ENCODE data around the gene HACE1. TPM values are rescaled to one million over a fixed set of nuclear protein-coding genes. Genes with fewer than 3 reads are reported as not detected.
"Not testable (repeated sequence)": the region's sequence is repeated elsewhere in the genome, so short reads cannot be mapped to it uniquely, and the experiment has no call there.

Gene HACE1
- polyA plus RNA-seq (2013, experiment 1 of 2) = 15.9 TPM
- polyA plus RNA-seq (2013, experiment 2 of 2) = 15.6 TPM

- Histone ChIP-seq H3K27ac (ENCODE audit: low read depth, low read length, severe bottlenecking) (peak within 1 kb of the TSS; percentile 64), H3K4me1 (ENCODE audit: control insufficient read depth, insufficient read depth, low read length, poor library complexity, severe bottlenecking) (no peaks in the 10 kb centered on the region), H3K9me3 (ENCODE audit: control insufficient read depth, low read length) (no peaks in the 10 kb centered on the region), H3K4me3 (ENCODE audit: extremely low read depth, insufficient read depth, low read length, poor library complexity, severe bottlenecking) (peak within 1 kb of the TSS; percentile 77), H3K36me3 (ENCODE audit: control insufficient read depth, insufficient read depth, low read length) (peaks cover 9% of the 10 kb centered on the region)
- 0 to 1% methylated on average over 76 to 82 of the region's 89 CpGs for WGBS, 2 experiments (ENCODE audit: insufficient coverage in 2 of 2)
These were observed at the start of gene HACE1 for GRCh38 chr6:104859225-104860146. TSS of gene HACE1 (minus strand) at chr6:104859919. CDS start at chr6:104859642, 277 bp downstream.

GRCh38 chr6:104908888-104909525, 49.3 kb upstream of the HACE1 start:
- Histone ChIP-seq H3K4me1 (ENCODE audit: control insufficient read depth, insufficient read depth, low read length, poor library complexity, severe bottlenecking) (peaks cover 8% of the 10 kb centered on the region), H3K27ac (ENCODE audit: low read depth, low read length, severe bottlenecking) (no peak overlapping the region), H3K9me3 (ENCODE audit: control insufficient read depth, low read length) (no peaks in the 10 kb centered on the region), H3K4me3 (ENCODE audit: extremely low read depth, insufficient read depth, low read length, poor library complexity, severe bottlenecking) (no peak overlapping the region), H3K36me3 (ENCODE audit: control insufficient read depth, insufficient read depth, low read length) (no peaks in the 10 kb centered on the region)
- 100% methylated on average over 1 of the region's 2 CpGs; no CpG with 5 or more reads in 1 of the 2 experiments for WGBS, 2 experiments (ENCODE audit: insufficient coverage in 2 of 2)

GRCh38 chr6:104908031-104908887, 48.5 kb upstream of the HACE1 start:
- no peak overlapping the region for H3K4me3 ChIP-seq (ENCODE audit: extremely low read depth, insufficient read depth, low read length, poor library complexity, severe bottlenecking)
- H3K36me3 ChIP-seq (ENCODE audit: control insufficient read depth, insufficient read depth, low read length) = no peaks in the 10 kb centered on the region
- peaks cover 8% of the 10 kb centered on the region for H3K4me1 ChIP-seq (ENCODE audit: control insufficient read depth, insufficient read depth, low read length, poor library complexity, severe bottlenecking)
- 90 to 96% methylated on average over 5 to 6 of the region's 6 CpGs for whole genome bisulfite sequencing, 2 experiments (ENCODE audit: insufficient coverage in 2 of 2)
- H3K9me3 ChIP-seq (ENCODE audit: control insufficient read depth, low read length) = no peaks in the 10 kb centered on the region
- H3K27ac ChIP-seq (ENCODE audit: low read depth, low read length, severe bottlenecking) = no peak overlapping the region

GRCh38 chr6:104898893-104899292, 39.2 kb upstream of the HACE1 start:
- H3K4me3 ChIP-seq (ENCODE audit: extremely low read depth, insufficient read depth, low read length, poor library complexity, severe bottlenecking); H3K9me3 ChIP-seq (ENCODE audit: control insufficient read depth, low read length); H3K27ac ChIP-seq (ENCODE audit: low read depth, low read length, severe bottlenecking); H3K4me1 ChIP-seq (ENCODE audit: control insufficient read depth, insufficient read depth, low read length, poor library complexity, severe bottlenecking); H3K36me3 ChIP-seq (ENCODE audit: control insufficient read depth, insufficient read depth, low read length): not testable (repeated sequence)
- WGBS, 2 experiments (ENCODE audit: insufficient coverage in 2 of 2) = no CpG with 5 or more reads among the region's 7 CpGs

GRCh38 chr6:104896914-104897313, 37.2 kb upstream of the HACE1 start:
- no peaks in the 10 kb centered on the region for H3K4me1 ChIP-seq (ENCODE audit: control insufficient read depth, insufficient read depth, low read length, poor library complexity, severe bottlenecking)
- H3K4me3 ChIP-seq (ENCODE audit: extremely low read depth, insufficient read depth, low read length, poor library complexity, severe bottlenecking) = no peak overlapping the region
- H3K36me3 ChIP-seq (ENCODE audit: control insufficient read depth, insufficient read depth, low read length) = no peaks in the 10 kb centered on the region
- no peak overlapping the region for H3K27ac ChIP-seq (ENCODE audit: low read depth, low read length, severe bottlenecking)
- H3K9me3 ChIP-seq (ENCODE audit: control insufficient read depth, low read length) = no peaks in the 10 kb centered on the region
- WGBS, 2 experiments (ENCODE audit: insufficient coverage in 2 of 2) = 89 to 100% methylated on average over 3 of the region's 5 CpGs

- H3K4me1 ChIP-seq (ENCODE audit: control insufficient read depth, insufficient read depth, low read length, poor library complexity, severe bottlenecking) = no peaks in the 10 kb centered on the region
These were observed 28.3 kb upstream of the HACE1 start for GRCh38 chr6:104888066-104888465.

GRCh38 chr6:104887350-104887749, 27.6 kb upstream of the HACE1 start:
- no peak overlapping the region for H3K27ac ChIP-seq (ENCODE audit: low read depth, low read length, severe bottlenecking)
- 71 to 78% methylated on average over 7 of the region's 7 CpGs for WGBS, 2 experiments (ENCODE audit: insufficient coverage in 2 of 2)
- no peak overlapping the region for H3K4me3 ChIP-seq (ENCODE audit: extremely low read depth, insufficient read depth, low read length, poor library complexity, severe bottlenecking)
- peaks cover 6% of the 10 kb centered on the region for H3K9me3 ChIP-seq (ENCODE audit: control insufficient read depth, low read length)
- no peaks in the 10 kb centered on the region for H3K36me3 ChIP-seq (ENCODE audit: control insufficient read depth, insufficient read depth, low read length)
- H3K4me1 ChIP-seq (ENCODE audit: control insufficient read depth, insufficient read depth, low read length, poor library complexity, severe bottlenecking) = no peaks in the 10 kb centered on the region

More at GRCh38 chr6:104888066-104888465, 28.3 kb upstream of the HACE1 start:
- WGBS, 2 experiments (ENCODE audit: insufficient coverage in 2 of 2) = 89 to 92% methylated on average over 2 of the region's 3 CpGs
- Histone ChIP-seq H3K4me3 (ENCODE audit: extremely low read depth, insufficient read depth, low read length, poor library complexity, severe bottlenecking) (no peak overlapping the region), H3K36me3 (ENCODE audit: control insufficient read depth, insufficient read depth, low read length) (no peaks in the 10 kb centered on the region), H3K27ac (ENCODE audit: low read depth, low read length, severe bottlenecking) (no peak overlapping the region), H3K9me3 (ENCODE audit: control insufficient read depth, low read length) (peaks cover 6% of the 10 kb centered on the region)

GRCh38 chr6:104885518-104886043, 25.9 kb upstream of the HACE1 start:
- WGBS, 2 experiments (ENCODE audit: insufficient coverage in 2 of 2) = 83 to 95% methylated on average over 17 to 18 of the region's 19 CpGs
- peaks cover 6% of the 10 kb centered on the region for H3K9me3 ChIP-seq (ENCODE audit: control insufficient read depth, low read length)

GRCh38 chr6:104884867-104885517, 25.3 kb upstream of the HACE1 start:
- 89 to 94% methylated on average over 9 to 11 of the region's 12 CpGs for WGBS, 2 experiments (ENCODE audit: insufficient coverage in 2 of 2)
- Histone ChIP-seq H3K4me1 (ENCODE audit: control insufficient read depth, insufficient read depth, low read length, poor library complexity, severe bottlenecking) (no peaks in the 10 kb centered on the region), H3K27ac (ENCODE audit: low read depth, low read length, severe bottlenecking) (no peak overlapping the region), H3K9me3 (ENCODE audit: control insufficient read depth, low read length) (peaks cover 6% of the 10 kb centered on the region), H3K4me3 (ENCODE audit: extremely low read depth, insufficient read depth, low read length, poor library complexity, severe bottlenecking) (no peak overlapping the region), H3K36me3 (ENCODE audit: control insufficient read depth, insufficient read depth, low read length) (no peaks in the 10 kb centered on the region)

More at GRCh38 chr6:104885518-104886043, 25.9 kb upstream of the HACE1 start:
- Histone ChIP-seq H3K27ac (ENCODE audit: low read depth, low read length, severe bottlenecking) (no peak overlapping the region), H3K36me3 (ENCODE audit: control insufficient read depth, insufficient read depth, low read length) (no peaks in the 10 kb centered on the region), H3K4me3 (ENCODE audit: extremely low read depth, insufficient read depth, low read length, poor library complexity, severe bottlenecking) (no peak overlapping the region), H3K4me1 (ENCODE audit: control insufficient read depth, insufficient read depth, low read length, poor library complexity, severe bottlenecking) (no peaks in the 10 kb centered on the region)
